ENCODE data around the gene CLDN7. TPM values are rescaled to one million over a fixed set of nuclear protein-coding genes. Genes with fewer than 3 reads are reported as not detected.
A peak's percentile ranks its signal among the peaks of the same experiment; 100 is the strongest.

The CLDN7 gene
- total RNA-seq, 4 donors from 2014 or later: 571 to 1,162 (median 940) TPM

- no peak for DNase-seq
- in situ Hi-C loops (cut with MboI; ENCODE audit: low pct_ligation_motif_present in 1 of 4, low pct_unique_long_range_greater_than_20kb in 1 of 4, low sequenced_read_pairs in 3 of 4): no loop called here
- peaks cover 2 to 10% (median 7%) of the 10 kb centered on the region in 4 donors for H3K4me1 ChIP-seq
- WGBS, 2 donors (ENCODE audit: low coverage in 1 of 2): 92 to 100% methylated on average over 5 to 7 of the region's 7 CpGs
- H3K36me3 ChIP-seq: no peaks in the 10 kb centered on the region
- no peak overlapping the region for H3K27ac ChIP-seq
- intact Hi-C loops (cut with DNase I; ENCODE audit: low total_unique reads): no loop called here
- H3K9me3 ChIP-seq: no peaks in the 10 kb centered on the region
- no peak for TF ChIP-seq POLR2AphosphoS5 (IDR thresholded peaks at IDR 0.05)
- no peak for TF ChIP-seq POLR2A (IDR thresholded peaks at IDR 0.05)
- TF ChIP-seq CTCF (IDR thresholded peaks at IDR 0.05): no peak
- TF ChIP-seq EP300 (IDR thresholded peaks at IDR 0.05; ENCODE audit: low read depth): no peak
- H3K4me3 ChIP-seq: no peak overlapping the region
- H3K27me3 ChIP-seq: no peaks in the 10 kb centered on the region
Observed at GRCh38 chr17:7304179-7304578, 41.9 kb upstream of the CLDN7 start.

- intact Hi-C loops (cut with DNase I; ENCODE audit: low total_unique reads) (loop anchor here (2.0 kb wide), 1 partner anchor 16 kb away; the partner anchor contains the start of gene SLC2A4), in situ Hi-C loops (cut with MboI; ENCODE audit: low pct_ligation_motif_present in 1 of 4, low pct_unique_long_range_greater_than_20kb in 1 of 4, low sequenced_read_pairs in 3 of 4) (loop anchor here in 2 of 4 donors (25.0 kb wide), 1 partner anchor 259 kb away; the partner anchor contains the start of genes SLC16A11 (in 2 of the 2) and SLC16A13 (in 2 of the 2))
- Histone ChIP-seq H3K27me3 (peaks cover 25% of the 10 kb centered on the region), H3K9me3 (no peaks in the 10 kb centered on the region), H3K27ac (peak overlapping the region; percentile 64 to 91 (median 89)), H3K36me3 (no peaks in the 10 kb centered on the region), H3K4me3 (peak overlapping the region in 1 of 4 donors; percentile 26), H3K4me1 (peaks cover 22 to 49% (median 47%) of the 10 kb centered on the region in 4 donors)
- peak; percentile 88 for DNase-seq
- TF ChIP-seq CTCF (IDR thresholded peaks at IDR 0.05) (peak; percentile 91 to 98 (median 95)), EP300 (IDR thresholded peaks at IDR 0.05; ENCODE audit: low read depth) (peak; percentile 40), POLR2AphosphoS5 (IDR thresholded peaks at IDR 0.05) (peak in 1 of 3 donors; percentile 62), POLR2A (IDR thresholded peaks at IDR 0.05) (no peak)
- WGBS, 2 donors (ENCODE audit: low coverage in 1 of 2): 5 to 13% methylated on average over 4 to 41 of the region's 51 CpGs
Observed at GRCh38 chr17:7296189-7296861, 34.0 kb upstream of the CLDN7 start.

GRCh38 chr17:7295230-7296180, 33.2 kb upstream of the CLDN7 start:
- Histone ChIP-seq H3K27me3 (peaks cover 25% of the 10 kb centered on the region), H3K4me1 (peaks cover 26 to 56% (median 47%) of the 10 kb centered on the region in 4 donors), H3K36me3 (no peaks in the 10 kb centered on the region), H3K27ac (peak overlapping the region; percentile 64 to 91 (median 89)), H3K4me3 (peak overlapping the region in 2 of 4 donors; percentile 40 to 46), H3K9me3 (no peaks in the 10 kb centered on the region)
- no peak for TF ChIP-seq POLR2AphosphoS5 (IDR thresholded peaks at IDR 0.05)
- TF ChIP-seq CTCF (IDR thresholded peaks at IDR 0.05): peak in 4 of 5 experiments; percentile 10 to 45 (median 28)
- in situ Hi-C loops (cut with MboI; ENCODE audit: low pct_ligation_motif_present in 1 of 4, low pct_unique_long_range_greater_than_20kb in 1 of 4, low sequenced_read_pairs in 3 of 4) (loop anchor here in 2 of 4 donors (25.0 kb wide), 1 partner anchor 258 kb away; the partner anchor contains the start of genes SLC16A11 (in 2 of the 2) and SLC16A13 (in 2 of the 2)), intact Hi-C loops (cut with DNase I; ENCODE audit: low total_unique reads) (loop anchor here (2.0 kb wide), 1 partner anchor 15 kb away; the partner anchor contains the start of gene SLC2A4)
- no peak for DNase-seq
- 55 to 86% methylated on average over 21 to 42 of the region's 42 CpGs for WGBS, 2 donors (ENCODE audit: low coverage in 1 of 2)
